Stomach (tissue), 9 donors: ENCODE data around the gene CFAP221. TPM values are rescaled to one million over a fixed set of nuclear protein-coding genes. Genes with fewer than 3 reads are reported as not detected.

Experiments used
- DNase-seq, 2 donors: peaks; one replicate each; pipeline versions ENCODE4 v3.0.0 to v3.0.0-alpha.2; 2013 to 2019
- H3K27ac ChIP-seq, 5 donors: fragments of 200-600 bp in 4 of 5; sonication (generic) in 4 of 5; one replicate each; pipeline ENCODE4 v1.5.1; 2013 to 2019; ENCODE audit warnings: mild to moderate bottlenecking in 1 of 5, moderate library complexity in 1 of 5
- H3K27me3 ChIP-seq, 3 donors: fragments of 200-600 bp; sonication (generic); one replicate each; pipeline ENCODE4 v1.5.1; 2017 to 2019; ENCODE audit warnings: mixed run types in 1 of 3
- H3K36me3 ChIP-seq, 4 donors: fragments of 200-600 bp; sonication (generic); 1 replicate in 3 of 4; 2 replicates in 1 of 4; pipeline ENCODE4 v1.5.1; 2016 to 2019
- H3K4me1 ChIP-seq, 4 donors: fragments of 200-600 bp; sonication (generic); one replicate each; pipeline ENCODE4 v1.5.1; 2016 to 2019
- H3K4me3 ChIP-seq, 4 donors: fragments of 200-600 bp; sonication (generic) in 3 of 4; one replicate each; pipeline ENCODE4 v1.5.1; 2016 to 2019; ENCODE audit warnings: mild to moderate bottlenecking in 1 of 4
- H3K9me3 ChIP-seq, 4 donors: fragments of 200-600 bp; sonication (generic); one replicate each; pipeline ENCODE4 v1.5.1; 2016 to 2019
- CTCF ChIP-seq, 7 experiments: fragments of 450-650 bp in 4 of 7; fragments of 200-600 bp in 3 of 7; sonication (generic) in 3 of 7; IDR thresholded peaks; one replicate each; pipeline ENCODE4 v1.5.1; 2016 to 2019; ENCODE audit warnings: antibody characterized with exemption in 7 of 7, control low read depth in 2 of 7, mild to moderate bottlenecking in 1 of 7
- EP300 ChIP-seq: sonication (generic); formaldehyde crosslinking; IDR thresholded peaks from one replicate; pipeline ENCODE4 v1.6.1; 2017; ENCODE audit warnings: antibody characterized with exemption
- POLR2A ChIP-seq, 4 donors: fragments of 450-650 bp; IDR thresholded peaks; one replicate each; pipeline ENCODE4 v1.6.1; 2016; ENCODE audit warnings: antibody characterized with exemption in 4 of 4, control low read depth in 2 of 4, mild to moderate bottlenecking in 1 of 4, moderate library complexity in 1 of 4
- POLR2AphosphoS5 ChIP-seq, 3 donors: sonication (generic); formaldehyde crosslinking; IDR thresholded peaks; one replicate each; pipeline ENCODE4 v1.6.1; 2016; ENCODE audit warnings: antibody characterized with exemption in 3 of 3
- WGBS, 5 donors: extraction: QIAGEN DNeasy Blood & Tissue Kit in 3 of 5; methylation state at CpG; one replicate each; pipeline versions ENCODE4 v1.1.5 to v1.1.7; 2013 to 2018; 5-methylcytosine and 5-hydroxymethylcytosine counted together
- intact Hi-C: fragments of 100-400 bp; cut with DNase I; formaldehyde crosslinking; loops from one replicate; pipeline ENCODE4 v1.15.1; 2023; ENCODE audit warnings: low total_unique reads
- polyA plus RNA-seq, 3 donors: library from polyadenylated mRNA; stranded (reverse); fragments of 200-250 nt; gene quantifications; one replicate each; pipeline ENCODE4 v1.2.3, GENCODE V29; 2013
- total RNA-seq, 5 donors: library from RNA; depleted of rRNA; stranded (reverse); fragments of >200 nt; gene quantifications; one replicate each; pipeline versions ENCODE4 v1.1.0 to v1.2.3, GENCODE V29; 2014 to 2016
- donor health status: healthy with polysubstance abuse.
- donor health status: Bipolar disorder and iron deficiency.
- donor health status: healthy.

The CFAP221 gene
- total and polyA plus RNA-seq, 8 donors, result 0.31 to 15.1 (median 1.1) TPM; not detected in 2

GRCh38 chr2:119706221-119706620, 162.0 kb downstream of the CFAP221 start:
- intact Hi-C loops, result no loop called here
- Histone ChIP-seq H3K4me1 (peaks cover 0 to 7% (median 6%) of the 10 kb centered on the region in 4 donors), H3K9me3 (peaks cover 0 to 8% (median 2%) of the 10 kb centered on the region in 4 donors), H3K27ac (no peak overlapping the region), H3K27me3 (no peaks in the 10 kb centered on the region), H3K36me3 (no peaks in the 10 kb centered on the region), H3K4me3 (no peak overlapping the region)
- TF ChIP-seq CTCF (IDR thresholded peaks at IDR 0.05) (no peak), POLR2A (IDR thresholded peaks at IDR 0.05) (no peak), EP300 (no peak), POLR2AphosphoS5 (IDR thresholded peaks at IDR 0.05) (no peak)
- WGBS, 5 donors, result 68 to 82% (median 81%) methylated on average over 7 to 8 of the region's 8 CpGs
- no peak for DNase-seq

Other genes starting within 250 kb of the CFAP221 start
- gene C2orf76, start 177.6 kb upstream of the CFAP221 start, total RNA-seq, result 10 to 100 TPM in 1 of 5 donors, 1 to 10 TPM in 3, not detected in 1; 6.7 to 15.2 (median 8.3) TPM
- gene C2orf76, start 177.6 kb upstream of the CFAP221 start, polyA plus RNA-seq, result 10 to 100 TPM; 20.3 to 30.9 (median 23.8) TPM
- 10 to 100 TPM; 23.2 to 87.6 (median 44.9) TPM for gene DBI, start 177.5 kb upstream of the CFAP221 start, total RNA-seq
- 100 to 1,000 TPM; 448 to 605 (median 546) TPM for gene DBI, start 177.5 kb upstream of the CFAP221 start, polyA plus RNA-seq
- 10 to 100 TPM in 3 of 5 donors, 1 to 10 TPM in 1, not detected in 1; 5.7 to 27.8 (median 18.9) TPM for gene TMEM37, start 112.6 kb upstream of the CFAP221 start, total RNA-seq
- 10 to 100 TPM in 2 of 3 donors, 1 to 10 TPM in 1; 6.7 to 16.4 (median 12.7) TPM for gene TMEM37, start 112.6 kb upstream of the CFAP221 start, polyA plus RNA-seq
- 1 to 10 TPM in 1 of 5 donors, under 1 TPM in 2, not detected in 2; 0.18 to 1.4 (median 0.89) TPM for gene SCTR, start 20.0 kb upstream of the CFAP221 start, total RNA-seq
- 1 to 10 TPM; 6.7 to 8.6 (median 7.0) TPM for gene SCTR, start 20.0 kb upstream of the CFAP221 start, polyA plus RNA-seq
- 10 to 100 TPM in 1 of 5 donors, 1 to 10 TPM in 3, not detected in 1; 3.9 to 15.2 (median 6.4) TPM for gene TMEM177, start 134.8 kb downstream of the CFAP221 start, total RNA-seq
- gene TMEM177, start 134.8 kb downstream of the CFAP221 start, polyA plus RNA-seq, result 1 to 10 TPM; 4.4 to 8.1 (median 7.1) TPM
- 100 to 1,000 TPM in 2 of 5 donors, 10 to 100 TPM in 2, 1 to 10 TPM in 1; 8.1 to 450 (median 52.5) TPM for gene PTPN4, start 215.5 kb downstream of the CFAP221 start, total RNA-seq
- 1 to 10 TPM; 2.9 to 3.8 (median 3.5) TPM for gene PTPN4, start 215.5 kb downstream of the CFAP221 start, polyA plus RNA-seq